Measurements from ENCODE around the gene NRXN2.

GRCh38 chr11:64592656-64593055, 130.3 kb downstream of the NRXN2 start:
- TF ChIP-seq EZH2 (IDR thresholded peaks at IDR 0.05; ENCODE audit: borderline replicate concordance, low read length), result no peak
- TF ChIP-seq, protein P1, sequence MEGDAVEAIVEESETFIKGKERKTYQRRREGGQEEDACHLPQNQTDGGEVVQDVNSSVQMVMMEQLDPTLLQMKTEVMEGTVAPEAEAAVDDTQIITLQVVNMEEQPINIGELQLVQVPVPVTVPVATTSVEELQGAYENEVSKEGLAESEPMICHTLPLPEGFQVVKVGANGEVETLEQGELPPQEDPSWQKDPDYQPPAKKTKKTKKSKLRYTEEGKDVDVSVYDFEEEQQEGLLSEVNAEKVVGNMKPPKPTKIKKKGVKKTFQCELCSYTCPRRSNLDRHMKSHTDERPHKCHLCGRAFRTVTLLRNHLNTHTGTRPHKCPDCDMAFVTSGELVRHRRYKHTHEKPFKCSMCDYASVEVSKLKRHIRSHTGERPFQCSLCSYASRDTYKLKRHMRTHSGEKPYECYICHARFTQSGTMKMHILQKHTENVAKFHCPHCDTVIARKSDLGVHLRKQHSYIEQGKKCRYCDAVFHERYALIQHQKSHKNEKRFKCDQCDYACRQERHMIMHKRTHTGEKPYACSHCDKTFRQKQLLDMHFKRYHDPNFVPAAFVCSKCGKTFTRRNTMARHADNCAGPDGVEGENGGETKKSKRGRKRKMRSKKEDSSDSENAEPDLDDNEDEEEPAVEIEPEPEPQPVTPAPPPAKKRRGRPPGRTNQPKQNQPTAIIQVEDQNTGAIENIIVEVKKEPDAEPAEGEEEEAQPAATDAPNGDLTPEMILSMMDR (IDR thresholded peaks at IDR 0.05; ENCODE audit: low read length), result no peak
